Measurements from ENCODE around the gene MARVELD3.

Gene MARVELD3

GRCh38 chr16:71631776-71632175, 5.8 kb downstream of the MARVELD3 start:
- H3F3A ChIP-seq (ENCODE audit: control insufficient read depth, insufficient read depth), result no peaks in the 10 kb centered on the region
- H4K20me1 ChIP-seq (ENCODE audit: control insufficient read depth, insufficient read depth, low read depth, low read length), result no peaks in the 10 kb centered on the region
- H3K4me2 ChIP-seq (ENCODE audit: low read length), result no peak overlapping the region
- no peaks in the 10 kb centered on the region for H3K79me2 ChIP-seq (ENCODE audit: control insufficient read depth, low read length)
- H3K9me3 ChIP-seq (ENCODE audit: control insufficient read depth, insufficient read depth, low read length), result no peaks in the 10 kb centered on the region
- H3K4me3 ChIP-seq (ENCODE audit: low read length), result no peak overlapping the region
- H3K4me1 ChIP-seq (ENCODE audit: control insufficient read depth, low read length), result no peaks in the 10 kb centered on the region
- no peaks in the 10 kb centered on the region for H3K9me2 ChIP-seq (replicated peaks; ENCODE audit: control insufficient read depth, low read length)
- TF ChIP-seq EZH2phosphoT487 (IDR thresholded peaks at IDR 0.05; ENCODE audit: borderline replicate concordance, low read length) (no peak), CTCF (IDR thresholded peaks at IDR 0.05; ENCODE audit: low read depth, low read length, poor library complexity, severe bottlenecking) (no peak)
- no peaks in the 10 kb centered on the region for H3K36me3 ChIP-seq (ENCODE audit: control insufficient read depth, low read length)
- no peak overlapping the region for H3K27ac ChIP-seq (ENCODE audit: low read depth, low read length)
- H3K27me3 ChIP-seq (ENCODE audit: control insufficient read depth, low read length), result peaks cover 8% of the 10 kb centered on the region

GRCh38 chr16:71635632-71636031, 9.6 kb downstream of the MARVELD3 start:
- TF ChIP-seq CTCF (IDR thresholded peaks at IDR 0.05; ENCODE audit: low read depth, low read length, poor library complexity, severe bottlenecking), result no peak
- TF ChIP-seq EZH2phosphoT487 (IDR thresholded peaks at IDR 0.05; ENCODE audit: borderline replicate concordance, low read length), result no peak

GRCh38 chr16:71637398-71637797, 11.4 kb downstream of the MARVELD3 start:
- Histone ChIP-seq H3K27ac (ENCODE audit: low read depth, low read length) (no peak overlapping the region), H3K4me2 (ENCODE audit: low read length) (no peak overlapping the region), H4K20me1 (ENCODE audit: control insufficient read depth, insufficient read depth, low read depth, low read length) (no peaks in the 10 kb centered on the region), H3K9me3 (ENCODE audit: control insufficient read depth, insufficient read depth, low read length) (no peaks in the 10 kb centered on the region), H3K27me3 (ENCODE audit: control insufficient read depth, low read length) (no peaks in the 10 kb centered on the region), H3K9me2 (replicated peaks; ENCODE audit: control insufficient read depth, low read length) (no peaks in the 10 kb centered on the region), H3F3A (ENCODE audit: control insufficient read depth, insufficient read depth) (no peaks in the 10 kb centered on the region), H3K79me2 (ENCODE audit: control insufficient read depth, low read length) (no peaks in the 10 kb centered on the region), H3K4me3 (ENCODE audit: low read length) (no peak overlapping the region), H3K36me3 (ENCODE audit: control insufficient read depth, low read length) (no peaks in the 10 kb centered on the region), H3K4me1 (ENCODE audit: control insufficient read depth, low read length) (no peaks in the 10 kb centered on the region)
- TF ChIP-seq CTCF (IDR thresholded peaks at IDR 0.05; ENCODE audit: low read depth, low read length, poor library complexity, severe bottlenecking) (no peak), EZH2phosphoT487 (IDR thresholded peaks at IDR 0.05; ENCODE audit: borderline replicate concordance, low read length) (no peak)

More at GRCh38 chr16:71635632-71636031, 9.6 kb downstream of the MARVELD3 start:
- no peak overlapping the region for H3K27ac ChIP-seq (ENCODE audit: low read depth, low read length)
- H3K9me3 ChIP-seq (ENCODE audit: control insufficient read depth, insufficient read depth, low read length), result no peaks in the 10 kb centered on the region
- no peaks in the 10 kb centered on the region for H3K4me1 ChIP-seq (ENCODE audit: control insufficient read depth, low read length)
- peaks cover 3% of the 10 kb centered on the region for H3K27me3 ChIP-seq (ENCODE audit: control insufficient read depth, low read length)
- H3K4me2 ChIP-seq (ENCODE audit: low read length), result no peak overlapping the region
- no peaks in the 10 kb centered on the region for H4K20me1 ChIP-seq (ENCODE audit: control insufficient read depth, insufficient read depth, low read depth, low read length)
- H3K4me3 ChIP-seq (ENCODE audit: low read length), result no peak overlapping the region
- no peaks in the 10 kb centered on the region for H3K36me3 ChIP-seq (ENCODE audit: control insufficient read depth, low read length)
- no peaks in the 10 kb centered on the region for H3K9me2 ChIP-seq (replicated peaks; ENCODE audit: control insufficient read depth, low read length)
- H3K79me2 ChIP-seq (ENCODE audit: control insufficient read depth, low read length), result no peaks in the 10 kb centered on the region
- H3F3A ChIP-seq (ENCODE audit: control insufficient read depth, insufficient read depth), result no peaks in the 10 kb centered on the region

All from DOHH2 (cell line).